ENCODE data around the gene MYRF. TPM values are rescaled to one million over a fixed set of nuclear protein-coding genes. Genes with fewer than 3 reads are reported as not detected.
A peak's percentile ranks its signal among the peaks of the same experiment; 100 is the strongest.

Gene MYRF
- total RNA-seq, 3 donors from 2014 or later, result 0.08 to 1.1 (median 0.24) TPM

DNA sequence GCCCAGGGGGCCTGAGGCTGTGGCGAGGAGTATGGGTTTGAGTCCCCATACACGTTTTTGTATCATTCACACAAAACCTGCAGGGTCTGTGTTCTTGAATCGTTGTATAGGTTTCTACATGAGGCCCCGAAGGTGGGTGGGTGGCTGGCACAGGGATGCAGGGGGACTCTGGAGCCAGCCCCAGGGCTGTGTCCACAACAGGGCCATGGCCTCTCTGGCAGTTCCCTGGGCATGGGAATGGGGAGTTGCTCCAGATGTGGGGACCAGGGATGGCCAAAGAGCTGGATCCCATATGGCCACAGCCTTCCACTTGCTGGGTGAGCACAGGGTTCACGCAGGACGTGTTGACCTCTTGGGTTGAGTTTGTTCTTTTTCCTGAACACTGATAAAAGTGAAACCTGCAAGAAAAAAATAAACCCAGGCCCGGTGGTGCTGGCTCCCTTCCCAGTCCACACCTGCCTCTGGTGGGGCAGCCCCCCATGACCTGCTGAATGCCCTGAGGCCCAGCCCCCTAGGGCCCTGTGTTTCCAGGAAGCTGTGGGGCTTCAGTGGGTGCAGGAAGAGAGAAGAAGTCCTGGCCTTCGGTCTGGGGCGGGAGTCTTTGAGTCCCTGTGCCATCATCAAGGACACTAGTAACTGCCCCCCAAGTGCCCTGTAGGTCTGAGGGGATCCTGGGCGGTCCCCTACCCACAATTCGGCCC is 16.1 kb downstream of the MYRF start:
- H3K27me3 Mint-ChIP-seq (ENCODE audit: low read depth), result peaks cover under 1% of the 10 kb centered on the region
- H3K36me3 Mint-ChIP-seq (ENCODE audit: insufficient read depth), result no peaks in the 10 kb centered on the region
- no peak for ATAC-seq
- no peak for DNase-seq
- no peak overlapping the region for H3K4me3 Mint-ChIP-seq
- no peaks in the 10 kb centered on the region for H3K9me3 Mint-ChIP-seq
- peaks cover 2% of the 10 kb centered on the region for H3K4me1 Mint-ChIP-seq (ENCODE audit: low read depth)

- H3K36me3 Mint-ChIP-seq (ENCODE audit: insufficient read depth), result no peaks in the 10 kb centered on the region
- no peaks in the 10 kb centered on the region for H3K9me3 Mint-ChIP-seq
- DNase-seq (no peak), ATAC-seq (no peak)
- no peaks in the 10 kb centered on the region for H3K27me3 Mint-ChIP-seq (ENCODE audit: low read depth)
- peaks cover 2% of the 10 kb centered on the region for H3K4me1 Mint-ChIP-seq (ENCODE audit: low read depth)
- H3K4me3 Mint-ChIP-seq, result no peak overlapping the region
Observed at GRCh38 chr11:61769169-61769920, 16.9 kb downstream of the MYRF start.

- H3K9me3 Mint-ChIP-seq, result no peaks in the 10 kb centered on the region
- ATAC-seq (no peak), DNase-seq (no peak)
- no peaks in the 10 kb centered on the region for H3K36me3 Mint-ChIP-seq (ENCODE audit: insufficient read depth)
- no peak overlapping the region for H3K4me3 Mint-ChIP-seq
- peaks cover 5% of the 10 kb centered on the region for H3K4me1 Mint-ChIP-seq (ENCODE audit: low read depth)
- H3K27me3 Mint-ChIP-seq (ENCODE audit: low read depth), result no peaks in the 10 kb centered on the region
Observed at GRCh38 chr11:61769946-61770683, 17.7 kb downstream of the MYRF start.

DNA sequence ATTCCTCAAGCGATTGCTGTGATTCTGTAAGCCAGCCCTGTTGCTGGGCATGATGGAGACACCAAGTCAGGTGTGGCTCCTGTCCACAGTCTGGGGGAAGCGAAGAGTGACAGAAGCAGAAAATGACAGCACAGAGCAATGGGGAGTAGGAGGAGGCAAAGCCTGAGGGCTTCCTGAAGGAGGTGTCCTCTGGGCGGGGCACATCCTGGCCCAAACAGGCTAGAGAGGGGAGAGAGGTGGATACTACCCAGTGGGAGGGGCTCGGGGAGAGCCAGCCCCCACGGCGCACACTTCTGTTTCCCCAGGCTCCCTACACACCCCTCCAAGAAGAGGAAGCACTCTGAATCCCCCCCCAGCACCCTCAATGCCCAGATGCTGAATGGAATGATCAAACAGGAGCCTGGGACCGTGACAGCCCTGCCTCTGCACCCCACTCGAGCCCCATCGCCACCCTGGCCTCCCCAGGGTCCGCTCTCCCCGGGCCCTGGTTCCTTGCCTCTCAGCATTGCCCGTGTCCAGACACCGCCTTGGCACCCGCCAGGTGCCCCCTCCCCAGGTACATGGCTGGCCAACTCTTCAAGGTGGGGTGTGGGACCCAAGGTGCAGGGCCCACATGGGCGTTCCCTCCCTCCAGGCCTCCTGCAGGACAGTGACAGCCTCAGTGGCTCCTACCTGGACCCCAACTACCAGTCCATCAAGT is 18.9 kb downstream of the MYRF start:
- DNase-seq, result no peak
- no peaks in the 10 kb centered on the region for H3K27me3 Mint-ChIP-seq (ENCODE audit: low read depth)
- H3K4me1 Mint-ChIP-seq (ENCODE audit: low read depth), result peaks cover 7% of the 10 kb centered on the region
- no peaks in the 10 kb centered on the region for H3K36me3 Mint-ChIP-seq (ENCODE audit: insufficient read depth)
- no peak overlapping the region for H3K4me3 Mint-ChIP-seq
- H3K9me3 Mint-ChIP-seq, result no peaks in the 10 kb centered on the region
- no peak for ATAC-seq

- Mint-ChIP-seq H3K4me3 (no peak overlapping the region), H3K9me3 (no peaks in the 10 kb centered on the region), H3K27me3 (ENCODE audit: low read depth) (no peaks in the 10 kb centered on the region), H3K36me3 (ENCODE audit: insufficient read depth) (no peaks in the 10 kb centered on the region), H3K4me1 (ENCODE audit: low read depth) (peaks cover 13% of the 10 kb centered on the region)
- DNase-seq, result no peak
- ATAC-seq, result no peak
Observed at GRCh38 chr11:61771985-61772455, 19.6 kb downstream of the MYRF start.

- Mint-ChIP-seq H3K9me3 (no peaks in the 10 kb centered on the region), H3K4me3 (no peak overlapping the region), H3K4me1 (ENCODE audit: low read depth) (peaks cover 22% of the 10 kb centered on the region), H3K27me3 (ENCODE audit: low read depth) (no peaks in the 10 kb centered on the region), H3K36me3 (ENCODE audit: insufficient read depth) (no peaks in the 10 kb centered on the region)
- DNase-seq (no peak), ATAC-seq (no peak)
Observed at GRCh38 chr11:61773356-61773755, 20.9 kb downstream of the MYRF start.

GRCh38 chr11:61773809-61774208 is 21.4 kb downstream of the MYRF start:
- no peaks in the 10 kb centered on the region for H3K27me3 Mint-ChIP-seq (ENCODE audit: low read depth)
- no peaks in the 10 kb centered on the region for H3K9me3 Mint-ChIP-seq
- no peaks in the 10 kb centered on the region for H3K36me3 Mint-ChIP-seq (ENCODE audit: insufficient read depth)
- no peak for ATAC-seq
- no peak for DNase-seq
- H3K4me3 Mint-ChIP-seq, result no peak overlapping the region
- H3K4me1 Mint-ChIP-seq (ENCODE audit: low read depth), result peaks cover 23% of the 10 kb centered on the region

- no peak for DNase-seq
- Mint-ChIP-seq H3K4me3 (no peak overlapping the region), H3K9me3 (no peaks in the 10 kb centered on the region), H3K27me3 (ENCODE audit: low read depth) (no peaks in the 10 kb centered on the region), H3K36me3 (ENCODE audit: insufficient read depth) (no peaks in the 10 kb centered on the region), H3K4me1 (ENCODE audit: low read depth) (peaks cover 23% of the 10 kb centered on the region)
- no peak for ATAC-seq
Observed at GRCh38 chr11:61774411-61774810, 22.0 kb downstream of the MYRF start.

DNA sequence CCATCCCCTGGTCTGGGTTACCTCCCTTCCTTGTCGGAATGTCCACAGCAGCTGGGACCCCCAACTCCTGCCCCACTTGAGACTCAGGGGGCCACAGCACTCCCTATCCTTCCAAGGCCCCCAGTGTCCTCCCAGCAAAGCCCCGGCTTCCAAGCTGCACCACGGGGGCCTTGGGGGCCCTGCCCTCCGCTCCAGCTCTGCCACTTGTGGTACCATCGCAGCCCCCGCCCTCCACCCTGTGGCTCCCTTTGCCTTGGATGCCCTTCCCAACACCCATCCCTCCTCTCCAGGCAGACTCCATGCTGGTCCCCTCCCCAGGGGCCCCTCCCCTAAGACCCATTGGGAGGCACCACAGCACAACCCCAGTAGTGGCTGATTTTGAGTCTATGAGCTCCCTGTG is 22.7 kb downstream of the MYRF start:
- H3K4me1 Mint-ChIP-seq (ENCODE audit: low read depth), result peaks cover 23% of the 10 kb centered on the region
- ATAC-seq, result no peak
- no peaks in the 10 kb centered on the region for H3K36me3 Mint-ChIP-seq (ENCODE audit: insufficient read depth)
- no peak overlapping the region for H3K4me3 Mint-ChIP-seq
- DNase-seq, result no peak
- no peaks in the 10 kb centered on the region for H3K9me3 Mint-ChIP-seq
- no peaks in the 10 kb centered on the region for H3K27me3 Mint-ChIP-seq (ENCODE audit: low read depth)

DNA sequence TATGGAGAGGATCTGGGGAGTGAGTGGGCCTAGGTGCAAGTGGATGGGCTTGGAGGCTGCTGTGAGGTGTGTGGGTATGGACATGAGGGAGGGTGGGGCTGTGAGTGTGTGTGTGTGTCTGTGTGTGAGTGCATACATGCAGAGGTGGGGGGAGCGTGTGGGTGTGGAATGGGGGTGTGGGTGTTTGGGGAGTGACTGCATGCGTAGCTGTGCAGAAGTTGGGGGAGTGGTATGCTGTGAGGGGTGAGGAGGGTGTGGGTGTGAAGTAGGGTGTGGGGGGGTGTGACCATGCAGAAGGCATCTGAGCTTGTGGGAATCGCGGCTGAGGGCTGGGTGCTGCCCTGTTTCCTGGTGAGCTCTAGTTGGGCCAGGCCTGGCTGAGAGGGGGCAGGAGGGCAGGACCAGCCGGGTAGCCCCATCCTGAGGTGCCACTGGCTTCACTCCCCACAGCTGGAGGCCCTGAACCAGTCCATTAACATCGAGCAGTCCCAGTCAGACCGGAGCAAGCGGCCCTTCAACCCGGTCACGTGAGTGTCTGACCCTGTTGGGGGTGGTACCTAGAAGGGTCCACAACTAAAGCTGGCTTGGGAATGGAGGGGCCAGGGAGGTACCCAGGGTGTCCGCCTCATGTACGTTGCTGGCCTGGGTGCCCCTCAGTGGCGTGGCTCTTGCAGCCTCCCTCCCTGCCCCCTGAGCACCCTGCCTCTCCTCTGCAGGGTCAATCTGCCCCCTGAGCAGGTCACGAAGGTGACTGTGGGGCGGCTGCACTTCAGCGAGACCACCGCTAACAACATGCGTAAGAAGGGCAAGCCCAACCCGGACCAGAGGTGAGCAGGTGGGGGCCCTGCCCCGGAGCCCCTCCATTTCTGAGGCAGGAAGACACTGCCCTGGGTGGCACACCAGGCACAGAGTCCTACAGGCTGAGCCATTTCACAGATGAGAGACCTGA is 23.4 kb downstream of the MYRF start:
- no peak overlapping the region for H3K4me3 Mint-ChIP-seq
- no peaks in the 10 kb centered on the region for H3K9me3 Mint-ChIP-seq
- DNase-seq (no peak), ATAC-seq (no peak)
- H3K36me3 Mint-ChIP-seq (ENCODE audit: insufficient read depth), result no peaks in the 10 kb centered on the region
- no peaks in the 10 kb centered on the region for H3K27me3 Mint-ChIP-seq (ENCODE audit: low read depth)
- peaks cover 23% of the 10 kb centered on the region for H3K4me1 Mint-ChIP-seq (ENCODE audit: low read depth)

DNA sequence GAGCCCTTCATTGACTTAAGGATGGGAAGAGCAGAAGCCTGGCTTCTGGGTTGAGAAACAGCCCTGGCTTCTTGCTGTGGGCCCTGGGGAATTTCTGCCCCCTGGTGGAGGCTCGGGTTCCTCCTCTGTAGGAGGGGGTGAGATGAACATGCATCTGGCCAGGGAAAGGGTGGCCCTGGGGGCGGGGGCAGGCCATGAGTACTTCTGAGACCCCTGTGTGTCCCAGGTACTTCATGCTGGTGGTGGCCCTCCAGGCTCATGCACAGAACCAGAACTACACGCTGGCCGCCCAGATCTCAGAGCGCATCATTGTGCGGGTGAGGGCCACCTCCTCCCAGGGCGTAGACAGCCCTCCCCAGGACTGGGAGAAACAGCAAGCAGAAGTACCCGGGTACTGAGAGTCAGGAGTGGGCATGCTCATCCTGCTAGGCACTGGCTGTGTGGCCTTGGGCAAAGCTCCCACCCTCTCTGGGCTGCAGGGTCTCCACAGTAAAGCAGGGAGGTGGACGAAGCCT is 24.2 kb downstream of the MYRF start:
- ATAC-seq (peak; percentile 68 to 74), DNase-seq (peak; percentile 56)
- Mint-ChIP-seq H3K4me1 (ENCODE audit: low read depth) (peaks cover 23% of the 10 kb centered on the region), H3K27me3 (ENCODE audit: low read depth) (no peaks in the 10 kb centered on the region), H3K36me3 (ENCODE audit: insufficient read depth) (no peaks in the 10 kb centered on the region), H3K9me3 (no peaks in the 10 kb centered on the region), H3K4me3 (peak overlapping the region; percentile 51)

GRCh38 chr11:61777234-61778090 is 25.0 kb downstream of the MYRF start:
- Mint-ChIP-seq H3K9me3 (no peaks in the 10 kb centered on the region), H3K36me3 (ENCODE audit: insufficient read depth) (no peaks in the 10 kb centered on the region), H3K4me1 (ENCODE audit: low read depth) (peaks cover 22% of the 10 kb centered on the region), H3K4me3 (peak overlapping the region; percentile 50), H3K27me3 (ENCODE audit: low read depth) (no peaks in the 10 kb centered on the region)
- peak; percentile 62 for DNase-seq
- ATAC-seq, result peak; percentile 65 to 71

Measured in activated T-cell treated with anti-CD3 and anti-CD28 coated beads, Interleukin-2, amount 50 U/mL, for 4 hours (primary cell).